ENCODE measurements around the gene CERK.

CERK gene

DNA sequence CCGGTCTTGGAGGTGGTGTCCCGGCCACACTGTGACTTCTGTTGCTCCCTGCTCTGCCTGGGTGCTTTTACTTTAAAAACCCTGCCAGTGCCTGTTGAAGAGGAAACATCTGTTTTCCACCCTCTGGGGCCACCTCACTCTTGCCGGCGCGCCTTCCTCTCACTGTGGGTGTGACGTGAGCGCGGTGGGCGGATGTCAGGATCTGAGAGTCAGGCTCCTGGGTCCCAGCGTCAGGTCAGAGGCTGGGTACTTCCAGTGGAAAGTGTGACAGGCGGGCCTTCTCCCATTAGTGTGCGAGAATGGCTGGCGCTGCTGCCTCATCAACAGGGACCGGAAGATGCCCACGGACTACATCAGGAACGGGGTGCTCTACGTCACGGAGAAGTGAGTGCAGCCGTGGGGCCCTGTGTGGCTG lies 63.7 kb downstream of the CERK start:
- Histone ChIP-seq H3K4me3 (ENCODE audit: low read length) (no peak overlapping the region), H4K5ac (ENCODE audit: low read length) (no peak overlapping the region), H3K18ac (ENCODE audit: low read length) (no peak overlapping the region), H2BK5ac (ENCODE audit: low read length) (no peak overlapping the region), H3K36me3 (ENCODE audit: control insufficient read depth, insufficient read depth, low read length) (peaks cover 2% of the 10 kb centered on the region), H3K56ac (ENCODE audit: low read length) (no peak overlapping the region), H3K27ac (ENCODE audit: low read depth, low read length) (no peak overlapping the region), H3K4ac (ENCODE audit: low read depth, low read length) (no peak overlapping the region), H2AK5ac (ENCODE audit: low read length) (no peak overlapping the region), H3K9ac (ENCODE audit: low read length) (no peak overlapping the region), H3K79me1 (ENCODE audit: low read length) (no peaks in the 10 kb centered on the region), H2BK120ac (ENCODE audit: low read depth, low read length) (no peak overlapping the region), H4K8ac (ENCODE audit: low read depth, low read length) (no peak overlapping the region), H3K4me2 (ENCODE audit: low read length) (no peak overlapping the region), H3K4me1 (ENCODE audit: control insufficient read depth, low read depth, low read length) (no peaks in the 10 kb centered on the region), H3K27me3 (ENCODE audit: insufficient read depth, low read length, poor library complexity) (no peaks in the 10 kb centered on the region), H3K23ac (ENCODE audit: low read length) (no peak overlapping the region), H3K79me2 (ENCODE audit: control insufficient read depth, insufficient read depth, low read length) (no peaks in the 10 kb centered on the region), H2BK15ac (replicated peaks; ENCODE audit: low read depth) (no peak overlapping the region)
- no CpG with 5 or more reads among the region's 19 CpGs for WGBS (ENCODE audit: extremely low coverage, insufficient coverage, low lambda C conversion rate)
- DNase-seq, result no peak

GRCh38 chr22:46673662-46674236 lies 64.3 kb downstream of the CERK start:
- Histone ChIP-seq H3K27me3 (ENCODE audit: insufficient read depth, low read length, poor library complexity) (no peaks in the 10 kb centered on the region), H3K23ac (ENCODE audit: low read length) (no peak overlapping the region), H4K5ac (ENCODE audit: low read length) (no peak overlapping the region), H3K56ac (ENCODE audit: low read length) (no peak overlapping the region), H3K4me3 (ENCODE audit: low read length) (no peak overlapping the region), H3K9ac (ENCODE audit: low read length) (no peak overlapping the region), H3K36me3 (ENCODE audit: control insufficient read depth, insufficient read depth, low read length) (peaks cover 2% of the 10 kb centered on the region), H3K18ac (ENCODE audit: low read length) (no peak overlapping the region), H2BK15ac (replicated peaks; ENCODE audit: low read depth) (no peak overlapping the region), H4K8ac (ENCODE audit: low read depth, low read length) (no peak overlapping the region), H2AK5ac (ENCODE audit: low read length) (no peak overlapping the region), H2BK5ac (ENCODE audit: low read length) (no peak overlapping the region), H3K79me1 (ENCODE audit: low read length) (no peaks in the 10 kb centered on the region), H2BK120ac (ENCODE audit: low read depth, low read length) (no peak overlapping the region), H3K79me2 (ENCODE audit: control insufficient read depth, insufficient read depth, low read length) (no peaks in the 10 kb centered on the region), H3K27ac (ENCODE audit: low read depth, low read length) (no peak overlapping the region), H3K4ac (ENCODE audit: low read depth, low read length) (no peak overlapping the region), H3K4me2 (ENCODE audit: low read length) (no peak overlapping the region), H3K4me1 (ENCODE audit: control insufficient read depth, low read depth, low read length) (no peaks in the 10 kb centered on the region)
- no CpG with 5 or more reads among the region's 32 CpGs for WGBS (ENCODE audit: extremely low coverage, insufficient coverage, low lambda C conversion rate)
- no peak for DNase-seq

DNA sequence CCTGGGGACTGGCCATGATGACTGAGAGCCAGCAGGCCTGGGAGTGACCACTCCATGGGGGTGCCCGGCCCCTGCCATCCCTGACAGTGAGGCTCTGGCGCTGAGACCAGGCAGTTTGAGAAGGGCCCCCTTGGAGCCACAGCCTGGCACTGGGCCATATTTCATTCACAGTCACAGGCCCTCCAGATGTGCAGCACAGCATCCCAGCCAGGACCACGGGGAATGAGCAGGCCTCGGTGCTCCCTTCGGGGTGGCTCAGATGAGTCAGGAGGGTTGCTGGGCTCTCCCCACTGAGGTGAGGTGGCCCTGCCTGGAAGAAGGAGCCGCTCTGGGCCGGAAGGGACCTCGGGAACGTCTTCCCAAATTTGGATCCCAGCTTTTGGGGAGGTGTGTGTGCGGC lies 64.8 kb downstream of the CERK start:
- Histone ChIP-seq H3K4me3 (ENCODE audit: low read length) (no peak overlapping the region), H2BK120ac (ENCODE audit: low read depth, low read length) (no peak overlapping the region), H3K36me3 (ENCODE audit: control insufficient read depth, insufficient read depth, low read length) (peaks cover 2% of the 10 kb centered on the region), H2BK5ac (ENCODE audit: low read length) (no peak overlapping the region), H3K4ac (ENCODE audit: low read depth, low read length) (no peak overlapping the region), H3K56ac (ENCODE audit: low read length) (no peak overlapping the region), H3K27ac (ENCODE audit: low read depth, low read length) (no peak overlapping the region), H2BK15ac (replicated peaks; ENCODE audit: low read depth) (no peak overlapping the region), H3K4me2 (ENCODE audit: low read length) (no peak overlapping the region), H3K27me3 (ENCODE audit: insufficient read depth, low read length, poor library complexity) (no peaks in the 10 kb centered on the region), H3K18ac (ENCODE audit: low read length) (no peak overlapping the region), H3K23ac (ENCODE audit: low read length) (no peak overlapping the region), H4K5ac (ENCODE audit: low read length) (no peak overlapping the region), H3K79me2 (ENCODE audit: control insufficient read depth, insufficient read depth, low read length) (no peaks in the 10 kb centered on the region), H2AK5ac (ENCODE audit: low read length) (no peak overlapping the region), H4K8ac (ENCODE audit: low read depth, low read length) (no peak overlapping the region), H3K79me1 (ENCODE audit: low read length) (no peaks in the 10 kb centered on the region), H3K4me1 (ENCODE audit: control insufficient read depth, low read depth, low read length) (no peaks in the 10 kb centered on the region), H3K9ac (ENCODE audit: low read length) (no peak overlapping the region)
- no peak for DNase-seq
- WGBS (ENCODE audit: extremely low coverage, insufficient coverage, low lambda C conversion rate), result no CpG with 5 or more reads among the region's 10 CpGs

- Histone ChIP-seq H4K8ac (ENCODE audit: low read depth, low read length) (no peak overlapping the region), H3K4me3 (ENCODE audit: low read length) (no peak overlapping the region), H3K56ac (ENCODE audit: low read length) (no peak overlapping the region), H3K36me3 (ENCODE audit: control insufficient read depth, insufficient read depth, low read length) (peaks cover 2% of the 10 kb centered on the region), H3K79me1 (ENCODE audit: low read length) (no peaks in the 10 kb centered on the region), H3K79me2 (ENCODE audit: control insufficient read depth, insufficient read depth, low read length) (no peaks in the 10 kb centered on the region), H3K27ac (ENCODE audit: low read depth, low read length) (no peak overlapping the region), H2BK120ac (ENCODE audit: low read depth, low read length) (no peak overlapping the region), H3K4me1 (ENCODE audit: control insufficient read depth, low read depth, low read length) (no peaks in the 10 kb centered on the region), H2BK15ac (replicated peaks; ENCODE audit: low read depth) (no peak overlapping the region), H3K23ac (ENCODE audit: low read length) (no peak overlapping the region), H3K27me3 (ENCODE audit: insufficient read depth, low read length, poor library complexity) (no peaks in the 10 kb centered on the region), H2AK5ac (ENCODE audit: low read length) (no peak overlapping the region), H3K18ac (ENCODE audit: low read length) (no peak overlapping the region), H3K9ac (ENCODE audit: low read length) (no peak overlapping the region), H2BK5ac (ENCODE audit: low read length) (no peak overlapping the region), H3K4me2 (ENCODE audit: low read length) (no peak overlapping the region), H4K5ac (ENCODE audit: low read length) (no peak overlapping the region), H3K4ac (ENCODE audit: low read depth, low read length) (no peak overlapping the region)
- no CpG with 5 or more reads among the region's 18 CpGs for WGBS (ENCODE audit: extremely low coverage, insufficient coverage, low lambda C conversion rate)
- DNase-seq, result no peak
Observed at GRCh38 chr22:46672731-46673130, 65.3 kb downstream of the CERK start.

DNA sequence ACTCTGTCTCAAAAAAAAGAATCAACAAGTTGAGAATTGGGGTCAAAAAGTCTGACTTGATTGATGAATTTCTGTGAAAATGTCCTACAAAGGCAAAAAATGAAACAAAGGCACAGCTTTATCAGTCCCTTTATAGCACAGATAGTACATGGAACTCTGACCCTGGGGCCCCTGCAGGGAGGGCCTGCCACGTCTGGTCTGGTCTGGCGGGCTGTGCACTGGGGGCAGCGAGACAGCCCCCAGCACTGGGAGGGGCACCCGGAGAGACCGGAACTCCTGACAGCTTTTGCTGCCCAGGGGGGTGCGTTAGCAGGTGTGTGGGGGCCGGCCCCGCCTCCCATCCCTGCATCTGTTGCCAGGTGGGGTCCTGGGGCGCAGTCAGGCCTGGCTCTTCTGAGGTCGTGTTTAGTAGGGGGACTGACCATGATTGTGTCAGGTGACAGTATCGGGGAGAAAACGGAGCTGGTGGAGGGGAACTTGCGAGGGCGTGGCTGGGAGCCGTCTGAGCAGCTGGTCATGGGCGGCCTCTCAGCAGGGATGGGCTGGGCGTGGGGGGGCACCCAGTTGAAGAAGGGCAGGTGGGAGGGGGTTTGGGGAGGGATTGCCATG lies 66.1 kb downstream of the CERK start:
- Histone ChIP-seq H3K4me2 (ENCODE audit: low read length) (no peak overlapping the region), H4K8ac (ENCODE audit: low read depth, low read length) (no peak overlapping the region), H2BK5ac (ENCODE audit: low read length) (no peak overlapping the region), H3K27me3 (ENCODE audit: insufficient read depth, low read length, poor library complexity) (no peaks in the 10 kb centered on the region), H3K4me1 (ENCODE audit: control insufficient read depth, low read depth, low read length) (no peaks in the 10 kb centered on the region), H2BK120ac (ENCODE audit: low read depth, low read length) (no peak overlapping the region), H3K4ac (ENCODE audit: low read depth, low read length) (no peak overlapping the region), H3K27ac (ENCODE audit: low read depth, low read length) (no peak overlapping the region), H3K4me3 (ENCODE audit: low read length) (no peak overlapping the region), H2AK5ac (ENCODE audit: low read length) (no peak overlapping the region), H3K9ac (ENCODE audit: low read length) (no peak overlapping the region), H3K79me2 (ENCODE audit: control insufficient read depth, insufficient read depth, low read length) (no peaks in the 10 kb centered on the region), H3K56ac (ENCODE audit: low read length) (no peak overlapping the region), H3K23ac (ENCODE audit: low read length) (no peak overlapping the region), H3K79me1 (ENCODE audit: low read length) (no peaks in the 10 kb centered on the region), H3K18ac (ENCODE audit: low read length) (no peak overlapping the region), H2BK15ac (replicated peaks; ENCODE audit: low read depth) (no peak overlapping the region), H3K36me3 (ENCODE audit: control insufficient read depth, insufficient read depth, low read length) (peaks cover 2% of the 10 kb centered on the region), H4K5ac (ENCODE audit: low read length) (no peak overlapping the region)
- no peak for DNase-seq
- WGBS (ENCODE audit: extremely low coverage, insufficient coverage, low lambda C conversion rate), result no CpG with 5 or more reads among the region's 17 CpGs

GRCh38 chr22:46669201-46669600 lies 68.9 kb downstream of the CERK start:
- Histone ChIP-seq H2AK5ac (ENCODE audit: low read length) (no peak overlapping the region), H3K9ac (ENCODE audit: low read length) (no peak overlapping the region), H3K27ac (ENCODE audit: low read depth, low read length) (no peak overlapping the region), H3K4me1 (ENCODE audit: control insufficient read depth, low read depth, low read length) (no peaks in the 10 kb centered on the region), H3K18ac (ENCODE audit: low read length) (no peak overlapping the region), H3K36me3 (ENCODE audit: control insufficient read depth, insufficient read depth, low read length) (peaks cover 2% of the 10 kb centered on the region), H3K56ac (ENCODE audit: low read length) (no peak overlapping the region), H3K23ac (ENCODE audit: low read length) (no peak overlapping the region), H3K27me3 (ENCODE audit: insufficient read depth, low read length, poor library complexity) (no peaks in the 10 kb centered on the region), H3K79me2 (ENCODE audit: control insufficient read depth, insufficient read depth, low read length) (no peaks in the 10 kb centered on the region), H4K8ac (ENCODE audit: low read depth, low read length) (no peak overlapping the region), H4K5ac (ENCODE audit: low read length) (no peak overlapping the region), H3K79me1 (ENCODE audit: low read length) (no peaks in the 10 kb centered on the region), H2BK15ac (replicated peaks; ENCODE audit: low read depth) (no peak overlapping the region), H3K4ac (ENCODE audit: low read depth, low read length) (no peak overlapping the region), H3K4me3 (ENCODE audit: low read length) (no peak overlapping the region), H2BK5ac (ENCODE audit: low read length) (no peak overlapping the region), H2BK120ac (ENCODE audit: low read depth, low read length) (no peak overlapping the region), H3K4me2 (ENCODE audit: low read length) (no peak overlapping the region)
- WGBS (ENCODE audit: extremely low coverage, insufficient coverage, low lambda C conversion rate), result no CpG with 5 or more reads among the region's 9 CpGs
- no peak for DNase-seq
